Stimulated activated naive CD8-positive, alpha-beta T cell treated with anti-CD3 and anti-CD28 coated beads, Interleukin-15, amount 100 ng/mL, for 72 hours (primary cell): ENCODE results near the gene TMEM120B.
A peak's percentile ranks its signal among the peaks of the same experiment; 100 is the strongest.

Source experiments
- ATAC-seq: fragments of 150-1000 bp; cut with Tn5 transposase; 2 replicates; pipeline ENCODE4 v1.10.0; 2021; ENCODE audit warnings: mild to moderate bottlenecking, moderate library complexity
- DNase-seq, 2 donors: peaks; one replicate each; pipeline ENCODE4 v3.0.0; 2021 to 2022
- H3K27ac Mint-ChIP-seq, 2 donors: one replicate each; pipeline ENCODE4 v1.8.0; 2022; ENCODE audit warnings: mild to moderate bottlenecking in 2 of 2, mixed read lengths in 2 of 2, moderate library complexity in 2 of 2
- H3K27me3 Mint-ChIP-seq: one replicate; pipeline ENCODE4 v1.8.0; 2022; ENCODE audit warnings: mixed read lengths
- H3K4me1 Mint-ChIP-seq: one replicate; pipeline ENCODE4 v1.8.0; 2022; ENCODE audit warnings: mild to moderate bottlenecking, mixed read lengths
- H3K4me3 Mint-ChIP-seq, 2 donors: one replicate each; pipeline ENCODE4 v1.8.0; 2022; ENCODE audit warnings: mild to moderate bottlenecking in 2 of 2, mixed read lengths in 2 of 2, moderate library complexity in 1 of 2
- H3K9me3 Mint-ChIP-seq, 2 donors: one replicate each; pipeline ENCODE4 v1.8.0; 2022; ENCODE audit warnings: mixed read lengths in 2 of 2

Gene TMEM120B

GRCh38 chr12:121814429-121815119, 102.0 kb downstream of the TMEM120B start:
- Mint-ChIP-seq H3K9me3 (no peaks in the 10 kb centered on the region), H3K27ac (no peak overlapping the region), H3K4me1 (peaks cover 55% of the 10 kb centered on the region), H3K27me3 (no peaks in the 10 kb centered on the region), H3K4me3 (peak overlapping the region in 1 of 2 donors; percentile 51)
- ATAC-seq (no peak), DNase-seq (no peak)

GRCh38 chr12:121815263-121815662, 102.7 kb downstream of the TMEM120B start:
- DNase-seq, result no peak
- ATAC-seq, result no peak
- no peak overlapping the region for H3K4me3 Mint-ChIP-seq
- no peaks in the 10 kb centered on the region for H3K9me3 Mint-ChIP-seq
- H3K4me1 Mint-ChIP-seq, result peaks cover 48% of the 10 kb centered on the region
- H3K27ac Mint-ChIP-seq, result peak overlapping the region; percentile 46 to 66
- H3K27me3 Mint-ChIP-seq, result no peaks in the 10 kb centered on the region

GRCh38 chr12:121816925-121817647, 104.5 kb downstream of the TMEM120B start:
- no peaks in the 10 kb centered on the region for H3K9me3 Mint-ChIP-seq
- ATAC-seq (no peak), DNase-seq (no peak)
- H3K27ac Mint-ChIP-seq, result peak overlapping the region in 1 of 2 donors; percentile 71
- H3K4me3 Mint-ChIP-seq, result no peak overlapping the region
- no peaks in the 10 kb centered on the region for H3K27me3 Mint-ChIP-seq
- peaks cover 31% of the 10 kb centered on the region for H3K4me1 Mint-ChIP-seq

GRCh38 chr12:121817648-121818043, 105.1 kb downstream of the TMEM120B start:
- no peak overlapping the region for H3K4me3 Mint-ChIP-seq
- DNase-seq (no peak), ATAC-seq (no peak)
- H3K27ac Mint-ChIP-seq, result no peak overlapping the region
- H3K27me3 Mint-ChIP-seq, result no peaks in the 10 kb centered on the region
- no peaks in the 10 kb centered on the region for H3K9me3 Mint-ChIP-seq
- peaks cover 26% of the 10 kb centered on the region for H3K4me1 Mint-ChIP-seq

GRCh38 chr12:121819212-121819949, 106.8 kb downstream of the TMEM120B start:
- Mint-ChIP-seq H3K27ac (no peak overlapping the region), H3K9me3 (no peaks in the 10 kb centered on the region), H3K4me1 (peaks cover 13% of the 10 kb centered on the region), H3K4me3 (no peak overlapping the region), H3K27me3 (no peaks in the 10 kb centered on the region)
- ATAC-seq (no peak), DNase-seq (no peak)

- ATAC-seq, result no peak
- Mint-ChIP-seq H3K27me3 (no peaks in the 10 kb centered on the region), H3K27ac (no peak overlapping the region), H3K4me3 (no peak overlapping the region), H3K4me1 (peaks cover 12% of the 10 kb centered on the region), H3K9me3 (no peaks in the 10 kb centered on the region)
- DNase-seq, result no peak
Measured at GRCh38 chr12:121820056-121820455, 107.5 kb downstream of the TMEM120B start.

- DNase-seq, result no peak
- Mint-ChIP-seq H3K27ac (no peak overlapping the region), H3K4me1 (peaks cover 5% of the 10 kb centered on the region), H3K4me3 (no peak overlapping the region), H3K9me3 (no peaks in the 10 kb centered on the region), H3K27me3 (no peaks in the 10 kb centered on the region)
- ATAC-seq, result peak; percentile 35
Measured at GRCh38 chr12:121822393-121823100, 110.0 kb downstream of the TMEM120B start.

GRCh38 chr12:121823101-121823726, 110.7 kb downstream of the TMEM120B start:
- ATAC-seq (peak; percentile 25), DNase-seq (no peak)
- no peak overlapping the region for H3K4me3 Mint-ChIP-seq
- H3K4me1 Mint-ChIP-seq, result peaks cover 5% of the 10 kb centered on the region
- H3K27me3 Mint-ChIP-seq, result no peaks in the 10 kb centered on the region
- no peaks in the 10 kb centered on the region for H3K9me3 Mint-ChIP-seq
- peak overlapping the region in 1 of 2 donors; percentile 48 for H3K27ac Mint-ChIP-seq

GRCh38 chr12:121823727-121824115, 111.2 kb downstream of the TMEM120B start:
- no peak for ATAC-seq

GRCh38 chr12:121825041-121825523, 112.5 kb downstream of the TMEM120B start:
- no peaks in the 10 kb centered on the region for H3K4me1 Mint-ChIP-seq
- peak overlapping the region in 1 of 2 donors; percentile 92 for H3K27ac Mint-ChIP-seq
- no peak for DNase-seq
- ATAC-seq, result no peak
- H3K4me3 Mint-ChIP-seq, result no peak overlapping the region
- H3K27me3 Mint-ChIP-seq, result no peaks in the 10 kb centered on the region
- H3K9me3 Mint-ChIP-seq, result no peaks in the 10 kb centered on the region

More at GRCh38 chr12:121823727-121824115, 111.2 kb downstream of the TMEM120B start:
- H3K27me3 Mint-ChIP-seq, result no peaks in the 10 kb centered on the region
- H3K4me1 Mint-ChIP-seq, result peaks cover 5% of the 10 kb centered on the region
- no peaks in the 10 kb centered on the region for H3K9me3 Mint-ChIP-seq
- H3K4me3 Mint-ChIP-seq, result no peak overlapping the region
- no peak for DNase-seq
- peak overlapping the region; percentile 25 to 48 for H3K27ac Mint-ChIP-seq

- H3K4me1 Mint-ChIP-seq, result no peaks in the 10 kb centered on the region
- no peaks in the 10 kb centered on the region for H3K9me3 Mint-ChIP-seq
- H3K27ac Mint-ChIP-seq, result peak overlapping the region; percentile 34 to 96
- H3K4me3 Mint-ChIP-seq, result no peak overlapping the region
- no peak for ATAC-seq
- no peaks in the 10 kb centered on the region for H3K27me3 Mint-ChIP-seq
- no peak for DNase-seq
Measured at GRCh38 chr12:121826318-121827150, 114.0 kb downstream of the TMEM120B start.

- ATAC-seq, result no peak
- H3K4me1 Mint-ChIP-seq, result peaks cover 3% of the 10 kb centered on the region
- H3K27ac Mint-ChIP-seq, result peak overlapping the region in 1 of 2 donors; percentile 37
- H3K4me3 Mint-ChIP-seq, result no peak overlapping the region
- no peaks in the 10 kb centered on the region for H3K9me3 Mint-ChIP-seq
- DNase-seq, result no peak
- H3K27me3 Mint-ChIP-seq, result no peaks in the 10 kb centered on the region
Measured at GRCh38 chr12:121827351-121828099, 115.0 kb downstream of the TMEM120B start.

- DNase-seq, result no peak
- Mint-ChIP-seq H3K4me1 (peaks cover 6% of the 10 kb centered on the region), H3K4me3 (no peak overlapping the region), H3K27me3 (no peaks in the 10 kb centered on the region), H3K27ac (peak overlapping the region in 1 of 2 donors; percentile 1), H3K9me3 (no peaks in the 10 kb centered on the region)
- ATAC-seq, result no peak
Measured at GRCh38 chr12:121828306-121828705, 115.8 kb downstream of the TMEM120B start.
